GM23248 (cell line): ENCODE measurements around the gene CCDC136.

ENCODE experiments used
- EZH2 ChIP-seq: fragments of 200-600 bp; sonication (generic); IDR thresholded peaks from 2 replicates; pipeline ENCODE4 v1.6.1; 2018; ENCODE audit warnings: antibody characterized with exemption, mild to moderate bottlenecking; ENCODE audit not compliant: insufficient read depth, poor library complexity, severe bottlenecking
- EZH2phosphoT487 ChIP-seq: fragments of 200-600 bp; sonication (generic); IDR thresholded peaks from 2 replicates; pipeline ENCODE4 v1.6.1; 2018; ENCODE audit warnings: antibody characterized with exemption, moderate library complexity, mild to moderate bottlenecking, low read depth; ENCODE audit not compliant: insufficient read depth

- no peak for TF ChIP-seq EZH2phosphoT487
- TF ChIP-seq EZH2 = no peak
Observed at GRCh38 chr7:128792471-128793180, 858 bp downstream of the CCDC136 start.
